ENCODE measurements around the gene CEP295NL. TPM values are rescaled to one million over a fixed set of nuclear protein-coding genes. Genes with fewer than 3 reads are reported as not detected.

Gene CEP295NL
- total RNA-seq, 1 donor from 2014 or later: 0.55 TPM

GRCh38 chr17:78940258-78940657 lies 37.3 kb upstream of the CEP295NL start:
- Histone ChIP-seq H3K27ac (replicated peaks) (no peak overlapping the region), H3K9me3 (replicated peaks) (no peaks in the 10 kb centered on the region), H3K36me3 (no peaks in the 10 kb centered on the region), H3K27me3 (ENCODE audit: low read depth) (no peaks in the 10 kb centered on the region), H3K4me1 (peaks cover 19% of the 10 kb centered on the region), H3K4me3 (no peak overlapping the region)
- DNase-seq: no peak
- intact Hi-C loops (cut with micrococcal nuclease): no loop called here
- TF ChIP-seq CTCF (IDR thresholded peaks at IDR 0.05; ENCODE audit: borderline replicate concordance): no peak

GRCh38 chr17:78939615-78940014 lies 36.6 kb upstream of the CEP295NL start:
- no peaks in the 10 kb centered on the region for H3K36me3 ChIP-seq
- TF ChIP-seq CTCF (IDR thresholded peaks at IDR 0.05; ENCODE audit: borderline replicate concordance): no peak
- DNase-seq: no peak
- no peaks in the 10 kb centered on the region for H3K27me3 ChIP-seq (ENCODE audit: low read depth)
- no peaks in the 10 kb centered on the region for H3K9me3 ChIP-seq (replicated peaks)
- H3K4me1 ChIP-seq: peaks cover 25% of the 10 kb centered on the region
- intact Hi-C loops (cut with micrococcal nuclease): no loop called here
- no peak overlapping the region for H3K27ac ChIP-seq (replicated peaks)
- H3K4me3 ChIP-seq: no peak overlapping the region

- H3K36me3 ChIP-seq: no peaks in the 10 kb centered on the region
- H3K27me3 ChIP-seq (ENCODE audit: low read depth): no peaks in the 10 kb centered on the region
- DNase-seq: no peak
- H3K4me3 ChIP-seq: no peak overlapping the region
- intact Hi-C loops (cut with micrococcal nuclease): no loop called here
- peaks cover 44% of the 10 kb centered on the region for H3K4me1 ChIP-seq
- no peaks in the 10 kb centered on the region for H3K9me3 ChIP-seq (replicated peaks)
- no peak for TF ChIP-seq CTCF (IDR thresholded peaks at IDR 0.05; ENCODE audit: borderline replicate concordance)
- no peak overlapping the region for H3K27ac ChIP-seq (replicated peaks)
Observed at GRCh38 chr17:78937561-78937960, 34.6 kb upstream of the CEP295NL start.

GRCh38 chr17:78935419-78936323 lies 32.7 kb upstream of the CEP295NL start:
- peaks cover 44% of the 10 kb centered on the region for H3K4me1 ChIP-seq
- intact Hi-C loops (cut with micrococcal nuclease): no loop called here
- H3K27ac ChIP-seq (replicated peaks): peak overlapping the region; percentile 88
- TF ChIP-seq CTCF (IDR thresholded peaks at IDR 0.05; ENCODE audit: borderline replicate concordance): no peak
- H3K9me3 ChIP-seq (replicated peaks): no peaks in the 10 kb centered on the region
- peak; percentile 63 for DNase-seq
- no peak overlapping the region for H3K4me3 ChIP-seq
- no peaks in the 10 kb centered on the region for H3K36me3 ChIP-seq
- no peaks in the 10 kb centered on the region for H3K27me3 ChIP-seq (ENCODE audit: low read depth)

- intact Hi-C loops (cut with micrococcal nuclease): no loop called here
- no peak for TF ChIP-seq CTCF (IDR thresholded peaks at IDR 0.05; ENCODE audit: borderline replicate concordance)
- H3K27me3 ChIP-seq (ENCODE audit: low read depth): no peaks in the 10 kb centered on the region
- H3K4me3 ChIP-seq: peak overlapping the region; percentile 54
- H3K4me1 ChIP-seq: peaks cover 43% of the 10 kb centered on the region
- H3K36me3 ChIP-seq: no peaks in the 10 kb centered on the region
- H3K9me3 ChIP-seq (replicated peaks): no peaks in the 10 kb centered on the region
- H3K27ac ChIP-seq (replicated peaks): peak overlapping the region; percentile 88
- DNase-seq: no peak
Observed at GRCh38 chr17:78934681-78935418, 31.8 kb upstream of the CEP295NL start.

Data from left ventricle myocardium inferior (tissue), 1 donor.